ENCODE results near the gene DCAF12L2.
"Not testable (repeated sequence)": the region's sequence is repeated elsewhere in the genome, so short reads cannot be mapped to it uniquely, and the experiment has no call there.

Gene DCAF12L2

DNA sequence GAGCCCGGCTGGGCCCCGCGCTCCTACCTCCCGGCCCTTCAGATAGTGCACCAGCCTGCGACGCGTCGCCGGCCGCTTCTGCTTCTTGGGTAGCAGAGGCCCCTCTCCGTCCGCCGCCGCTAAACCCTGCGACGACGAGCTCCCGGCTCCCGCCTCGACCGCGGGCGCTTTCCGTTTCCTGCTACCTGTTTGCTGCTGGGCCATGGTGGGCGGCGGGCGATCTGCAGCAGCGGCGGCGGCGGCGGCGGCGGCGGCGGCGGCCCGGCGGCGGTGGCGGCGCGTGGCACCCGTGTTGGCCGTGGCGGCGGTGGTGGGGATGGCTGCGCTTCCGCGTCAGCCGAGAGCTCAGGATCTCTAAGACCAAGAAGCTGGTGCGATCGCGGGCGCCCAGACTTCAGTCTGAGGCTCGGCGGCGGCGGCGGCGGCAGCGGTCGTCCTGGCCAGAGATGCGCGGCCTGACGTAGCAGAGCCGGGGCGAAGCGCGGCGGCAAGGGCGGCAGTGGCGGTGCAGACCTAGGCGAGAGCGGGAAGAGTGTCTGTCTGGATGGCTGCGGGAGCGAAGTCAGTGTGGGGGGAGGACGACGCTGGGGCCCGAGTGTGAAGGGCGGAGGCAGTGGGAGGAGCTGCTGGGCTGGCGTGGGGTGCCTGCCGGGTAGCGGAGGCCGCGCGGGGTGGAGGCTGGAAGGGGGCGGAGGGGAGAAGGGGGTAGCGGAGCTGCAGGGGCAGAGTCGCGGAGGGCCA is at the start of gene DCAF12L2:
Gene DCAF12L2 (minus strand): TSS at position 569 of the 741 bp plus-strand sequence. CDS start 365 bp downstream, at position 204.
- DNase-seq, result no peak

DNA sequence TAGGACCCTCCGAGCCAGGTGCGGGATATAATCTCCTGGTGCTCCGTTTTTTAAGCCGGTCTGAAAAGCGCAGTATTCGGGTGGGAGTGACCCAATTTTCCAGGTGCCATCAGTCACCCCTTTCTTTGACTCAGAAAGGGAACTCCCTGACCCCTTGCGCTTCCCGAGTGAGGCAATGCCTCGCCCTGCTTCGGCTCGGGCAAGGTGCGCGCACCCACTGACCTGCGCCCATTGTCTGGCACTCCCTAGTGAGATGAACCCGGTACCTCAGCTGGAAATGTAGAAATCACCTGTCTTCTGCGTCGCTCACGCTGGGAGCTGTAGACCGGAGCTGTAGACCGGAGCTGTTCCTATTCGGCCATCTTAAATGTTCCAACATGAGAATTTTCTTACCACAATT is 24.8 kb upstream of the DCAF12L2 start:
- DNase-seq, result not testable (repeated sequence)

- DNase-seq, result no peak
Measured at GRCh38 chrX:126177133-126177840, 11.2 kb upstream of the DCAF12L2 start.

DNA sequence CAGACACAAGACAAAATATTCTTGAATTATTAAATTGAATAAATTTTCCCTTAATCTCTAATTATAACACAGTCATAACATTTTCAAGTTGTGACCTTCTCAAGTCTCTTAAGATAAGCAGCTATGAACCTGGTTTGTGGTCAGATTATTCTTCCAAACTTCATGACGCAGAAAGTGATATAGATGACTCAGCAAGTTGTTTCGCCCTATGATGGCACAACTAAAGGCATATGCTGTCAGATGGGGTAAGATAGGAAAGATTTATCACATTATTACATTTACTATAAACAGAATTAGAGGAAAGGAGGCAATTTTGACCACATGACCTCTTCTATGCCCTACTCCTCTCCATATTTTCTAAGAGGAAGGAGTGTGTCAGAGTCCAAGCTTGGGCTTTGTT is 4.6 kb upstream of the DCAF12L2 start:
- no peak for DNase-seq

GRCh38 chrX:126167560-126167959 is 1.5 kb upstream of the DCAF12L2 start:
- DNase-seq, result no peak

- DNase-seq, result no peak
Measured at GRCh38 chrX:126165401-126165720, 728 bp downstream of the DCAF12L2 start.

DNA sequence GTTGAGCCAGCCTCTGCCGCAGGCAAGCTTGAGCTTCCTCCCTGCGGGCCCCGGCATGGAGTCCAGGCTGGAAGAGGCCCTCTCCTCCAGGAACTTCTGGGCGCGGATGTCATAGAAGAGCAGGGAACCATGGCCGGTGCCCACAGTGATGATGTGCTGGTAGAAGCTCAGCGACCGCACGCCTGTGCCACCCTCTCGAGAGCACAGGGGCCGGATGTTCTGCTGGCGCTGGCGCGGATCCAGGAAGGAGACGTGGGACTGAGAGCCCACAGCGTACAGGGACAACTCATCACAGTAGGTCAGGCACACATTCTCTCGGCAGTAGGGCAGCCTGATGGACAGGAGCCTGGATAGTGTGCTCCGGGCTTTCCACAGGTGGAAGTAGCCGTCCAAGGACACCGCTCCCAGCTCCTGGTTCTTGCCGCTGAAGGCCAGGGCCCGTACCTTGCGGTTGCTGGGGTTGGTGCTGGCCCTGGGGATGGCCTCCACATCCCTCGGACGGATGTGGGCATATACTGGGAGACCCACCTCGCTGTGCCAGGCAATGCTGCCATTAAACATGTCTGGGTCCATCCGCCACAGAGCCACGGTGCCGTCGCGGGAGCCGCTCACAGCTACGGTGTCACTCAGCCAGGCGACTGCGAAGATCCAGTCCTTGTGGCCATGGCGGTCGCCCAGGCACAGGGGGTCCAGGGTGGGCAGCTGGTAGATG is 1.2 kb downstream of the DCAF12L2 start:
- DNase-seq, result no peak

DNA sequence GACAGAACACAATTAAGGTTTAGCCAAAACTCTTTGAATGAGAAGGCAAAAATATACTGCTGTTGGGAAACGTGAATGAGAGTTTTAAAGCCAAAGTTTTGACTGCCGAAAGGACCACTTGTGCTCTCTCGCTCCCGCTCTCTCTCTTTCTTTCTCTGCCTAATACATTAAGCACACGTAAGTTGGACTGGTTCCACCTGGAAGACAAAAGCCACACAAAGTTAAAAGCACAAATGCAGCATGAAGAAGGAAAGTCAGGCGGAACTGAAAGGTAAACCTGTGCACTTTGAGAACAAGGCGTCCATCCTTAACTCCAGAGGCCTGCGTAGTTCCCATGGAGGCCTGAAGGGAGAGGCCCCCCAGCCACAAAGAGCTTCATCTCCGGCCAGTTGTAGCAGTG is 1.9 kb downstream of the DCAF12L2 start:
- DNase-seq, result no peak

DNA sequence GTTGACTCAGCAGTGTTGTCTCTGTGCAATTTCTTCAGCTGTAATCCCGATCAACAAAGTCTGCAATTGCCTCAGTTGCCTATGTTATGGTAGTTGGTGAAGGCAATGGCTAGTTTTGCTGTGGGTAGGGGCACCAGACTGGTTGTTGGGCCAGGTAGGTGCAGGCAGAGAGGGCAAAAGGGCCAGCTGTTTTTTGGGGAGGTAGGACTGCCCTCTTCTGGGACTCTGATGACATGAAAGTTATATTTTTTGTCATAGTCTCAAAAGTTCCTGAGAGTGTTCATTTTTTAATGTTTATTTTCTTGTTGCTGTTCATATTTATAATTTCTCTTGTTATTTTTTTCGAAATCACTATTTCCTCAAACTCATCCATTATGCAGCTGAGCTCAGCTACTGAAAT is 25.1 kb downstream of the DCAF12L2 start:
- no peak for DNase-seq

DNA sequence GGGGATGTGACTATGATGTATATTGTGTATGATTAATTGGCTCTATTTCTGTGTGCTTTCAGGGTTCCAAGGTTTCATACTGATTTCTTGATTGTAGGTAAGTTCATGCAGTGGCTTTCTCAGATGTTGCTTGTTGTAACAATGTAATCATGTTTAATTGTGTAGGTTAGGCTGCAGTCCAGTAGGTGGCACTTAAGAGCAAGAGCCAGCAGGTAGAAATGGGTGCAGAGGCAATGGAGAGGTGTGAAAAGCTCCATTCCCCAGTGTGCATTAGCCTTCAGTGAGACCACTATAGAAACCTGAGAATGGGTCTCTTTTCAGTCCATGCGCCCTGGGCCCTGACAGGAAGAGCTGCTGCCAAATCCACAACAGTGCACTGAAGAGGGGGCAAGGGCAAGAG is 28.2 kb downstream of the DCAF12L2 start:
- no peak for DNase-seq

GRCh38 chrX:126124721-126125120 is 41.4 kb downstream of the DCAF12L2 start:
- DNase-seq, result no peak

All from inflammatory macrophage treated with lipopolysaccharide for 1 hour (primary cell).